ENCODE measurements around the gene PRTG.

DNA sequence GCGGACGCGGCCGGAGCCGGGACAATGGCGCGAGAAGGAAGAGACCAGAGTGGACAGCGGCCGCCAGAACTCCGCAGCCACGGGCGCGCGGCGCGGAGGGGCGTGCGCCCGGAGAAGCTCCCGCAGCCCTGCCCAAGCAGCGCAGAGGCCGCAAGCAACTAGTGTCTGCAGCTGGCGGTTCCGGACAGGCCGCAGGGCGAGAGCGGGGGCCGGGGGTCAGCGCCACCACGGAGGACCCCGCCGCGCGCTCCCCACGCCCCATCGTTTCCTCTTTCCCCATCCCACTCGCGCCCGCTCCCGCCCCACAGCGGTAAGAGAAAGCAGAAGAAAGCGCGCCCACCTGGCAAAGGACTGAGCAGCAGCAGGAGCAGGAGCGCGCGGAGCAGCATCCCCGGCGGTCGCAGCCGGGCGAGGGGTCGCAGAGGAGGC, 440 bp downstream of the PRTG start:
- no peak for TF ChIP-seq EP300 (IDR thresholded peaks at IDR 0.05)
- TF ChIP-seq, protein P1, sequence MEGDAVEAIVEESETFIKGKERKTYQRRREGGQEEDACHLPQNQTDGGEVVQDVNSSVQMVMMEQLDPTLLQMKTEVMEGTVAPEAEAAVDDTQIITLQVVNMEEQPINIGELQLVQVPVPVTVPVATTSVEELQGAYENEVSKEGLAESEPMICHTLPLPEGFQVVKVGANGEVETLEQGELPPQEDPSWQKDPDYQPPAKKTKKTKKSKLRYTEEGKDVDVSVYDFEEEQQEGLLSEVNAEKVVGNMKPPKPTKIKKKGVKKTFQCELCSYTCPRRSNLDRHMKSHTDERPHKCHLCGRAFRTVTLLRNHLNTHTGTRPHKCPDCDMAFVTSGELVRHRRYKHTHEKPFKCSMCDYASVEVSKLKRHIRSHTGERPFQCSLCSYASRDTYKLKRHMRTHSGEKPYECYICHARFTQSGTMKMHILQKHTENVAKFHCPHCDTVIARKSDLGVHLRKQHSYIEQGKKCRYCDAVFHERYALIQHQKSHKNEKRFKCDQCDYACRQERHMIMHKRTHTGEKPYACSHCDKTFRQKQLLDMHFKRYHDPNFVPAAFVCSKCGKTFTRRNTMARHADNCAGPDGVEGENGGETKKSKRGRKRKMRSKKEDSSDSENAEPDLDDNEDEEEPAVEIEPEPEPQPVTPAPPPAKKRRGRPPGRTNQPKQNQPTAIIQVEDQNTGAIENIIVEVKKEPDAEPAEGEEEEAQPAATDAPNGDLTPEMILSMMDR (IDR thresholded peaks at IDR 0.05), result no peak
- TF ChIP-seq POLR2AphosphoS5 (IDR thresholded peaks at IDR 0.05), result no peak
- no peak for TF ChIP-seq POLR2A (IDR thresholded peaks at IDR 0.05)
